Measurements from ENCODE around the gene SNX10. TPM values are rescaled to one million over a fixed set of nuclear protein-coding genes. Genes with fewer than 3 reads are reported as not detected.

The SNX10 gene
- total RNA-seq, 4 donors from 2014 or later, result 1.5 to 5.9 (median 3.1) TPM; not detected in 1

DNA sequence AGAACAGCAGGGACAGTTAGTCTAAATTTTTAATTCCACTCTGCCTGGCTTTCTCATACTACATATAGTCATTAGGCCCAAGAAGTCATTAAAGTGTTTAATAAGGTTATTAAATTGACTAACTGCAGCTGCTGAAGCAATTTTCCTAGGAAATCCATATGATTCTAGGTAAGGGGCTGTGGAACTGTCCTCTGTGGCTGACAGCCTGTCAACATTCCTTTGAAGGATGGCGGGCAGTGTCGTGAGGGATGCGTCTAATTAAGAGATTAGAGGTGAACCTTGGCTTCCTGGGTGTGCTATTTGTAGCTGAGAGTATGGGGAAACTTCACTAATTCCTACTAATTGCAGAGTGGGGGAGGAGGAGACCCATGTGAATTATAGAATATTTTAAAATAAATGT lies 64.6 kb downstream of the SNX10 start:
- WGBS, 2 donors (ENCODE audit: low coverage in 1 of 2), result 96 to 100% methylated on average over 3 of the region's 3 CpGs
- in situ Hi-C loops (cut with MboI; ENCODE audit: low pct_ligation_motif_present in 1 of 4, low pct_unique_long_range_greater_than_20kb in 1 of 4, low sequenced_read_pairs in 3 of 4) (loop anchor here in 2 of 4 donors (25.0 kb wide), 2 partner anchors 506 to 806 kb away; partner anchors contain the start of genes HOXA10 (in 1 of the 2), HOXA3 (in 1 of the 2), HOXA7 (in 1 of the 2) and HOXA9 (in 1 of the 2)), intact Hi-C loops (cut with DNase I; ENCODE audit: low total_unique reads) (no loop called here)
- H3K4me3 ChIP-seq, result no peak overlapping the region
- no peak for DNase-seq
- no peaks in the 10 kb centered on the region for H3K9me3 ChIP-seq
- no peaks in the 10 kb centered on the region for H3K36me3 ChIP-seq
- H3K27me3 ChIP-seq, result no peaks in the 10 kb centered on the region
- H3K27ac ChIP-seq, result no peak overlapping the region
- TF ChIP-seq POLR2AphosphoS5 (IDR thresholded peaks at IDR 0.05) (no peak), POLR2A (IDR thresholded peaks at IDR 0.05) (no peak)
- no peaks in the 10 kb centered on the region for H3K4me1 ChIP-seq

DNA sequence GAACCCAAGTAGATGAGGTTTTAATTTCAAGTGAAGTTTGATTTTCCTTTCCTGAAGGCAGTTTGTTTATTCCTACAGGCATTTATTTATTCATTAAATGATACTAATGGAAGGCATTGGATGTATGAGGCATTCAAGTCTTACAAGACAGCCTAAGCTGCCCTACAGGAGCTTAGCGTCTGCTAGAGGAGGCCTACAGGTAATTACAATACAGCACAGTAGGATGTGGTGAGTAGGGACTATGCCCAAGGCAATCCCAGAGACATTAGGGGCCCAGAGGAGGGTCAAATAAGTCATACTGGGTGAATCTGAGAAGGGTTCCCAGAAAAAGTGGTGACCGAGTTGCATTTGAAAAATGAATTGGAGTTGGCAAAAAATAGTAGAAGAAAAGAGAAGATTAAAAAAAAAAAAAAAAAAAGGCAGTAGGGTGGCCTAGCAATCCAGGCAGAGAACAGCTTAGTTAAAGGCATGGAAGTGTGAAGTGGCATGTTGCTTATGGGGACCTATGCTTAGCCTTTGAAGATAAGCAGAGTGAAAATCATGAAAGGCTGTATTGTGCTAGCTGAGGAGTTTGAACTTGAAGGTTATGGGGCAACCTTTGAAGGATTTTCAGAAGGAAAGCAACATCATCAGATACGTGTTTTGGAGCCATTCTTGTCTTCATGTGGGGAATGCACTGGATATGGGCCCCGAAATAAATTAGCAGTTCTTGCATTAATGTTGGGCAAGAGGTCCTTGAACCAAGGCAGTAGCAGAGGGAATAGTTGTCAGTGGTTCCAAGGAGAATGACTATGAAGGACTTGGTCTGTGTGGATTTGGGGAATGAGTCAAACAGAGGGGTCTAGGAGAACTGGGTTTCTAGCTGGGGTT lies 65.5 kb downstream of the SNX10 start:
- DNase-seq, result no peak
- no peak overlapping the region for H3K27ac ChIP-seq
- 69 to 86% methylated on average over 2 to 4 of the region's 4 CpGs for WGBS, 2 donors (ENCODE audit: low coverage in 1 of 2)
- TF ChIP-seq CTCF (IDR thresholded peaks at IDR 0.05) (no peak), POLR2A (IDR thresholded peaks at IDR 0.05) (no peak), POLR2AphosphoS5 (IDR thresholded peaks at IDR 0.05) (no peak), EP300 (IDR thresholded peaks at IDR 0.05; ENCODE audit: low read depth) (no peak)
- H3K9me3 ChIP-seq, result no peaks in the 10 kb centered on the region
- intact Hi-C loops (cut with DNase I; ENCODE audit: low total_unique reads), result no loop called here
- no peak overlapping the region for H3K4me3 ChIP-seq
- H3K27me3 ChIP-seq, result no peaks in the 10 kb centered on the region
- in situ Hi-C loops (cut with MboI; ENCODE audit: low pct_ligation_motif_present in 1 of 4, low pct_unique_long_range_greater_than_20kb in 1 of 4, low sequenced_read_pairs in 3 of 4), result loop anchor here in 2 of 4 donors (25.0 kb wide), 2 partner anchors 505 to 805 kb away; partner anchors contain the start of genes HOXA10 (in 1 of the 2), HOXA3 (in 1 of the 2), HOXA7 (in 1 of the 2) and HOXA9 (in 1 of the 2)
- H3K4me1 ChIP-seq, result no peaks in the 10 kb centered on the region
- no peaks in the 10 kb centered on the region for H3K36me3 ChIP-seq

DNA sequence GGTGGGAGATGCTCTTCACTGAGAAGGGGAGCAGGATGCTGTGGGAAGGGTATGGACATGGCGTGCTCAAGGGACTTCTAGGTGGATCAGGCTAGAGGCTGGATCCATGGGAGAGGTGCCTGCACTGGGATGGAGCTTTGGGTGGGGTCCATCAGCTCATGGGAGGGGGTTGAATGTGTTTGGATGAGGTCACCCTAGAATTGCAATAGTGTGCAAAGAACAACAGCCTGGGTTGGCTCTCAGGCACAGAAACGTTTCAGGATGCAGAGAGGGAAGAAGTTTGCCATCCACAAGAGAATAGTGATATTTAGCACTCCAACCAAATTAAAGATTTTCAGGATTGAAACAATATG lies 66.1 kb downstream of the SNX10 start:
- no peak for DNase-seq
- TF ChIP-seq EP300 (IDR thresholded peaks at IDR 0.05; ENCODE audit: low read depth), result no peak
- Histone ChIP-seq H3K27me3 (no peaks in the 10 kb centered on the region), H3K4me1 (no peaks in the 10 kb centered on the region), H3K27ac (no peak overlapping the region), H3K9me3 (no peaks in the 10 kb centered on the region), H3K36me3 (no peaks in the 10 kb centered on the region), H3K4me3 (no peak overlapping the region)
- WGBS, 2 donors (ENCODE audit: low coverage in 1 of 2), result 80 to 100% methylated on average over 2 of the region's 2 CpGs
- intact Hi-C loops (cut with DNase I; ENCODE audit: low total_unique reads), result no loop called here
- in situ Hi-C loops (cut with MboI; ENCODE audit: low pct_ligation_motif_present in 1 of 4, low pct_unique_long_range_greater_than_20kb in 1 of 4, low sequenced_read_pairs in 3 of 4), result loop anchor here in 2 of 4 donors (25.0 kb wide), 2 partner anchors 505 to 805 kb away; partner anchors contain the start of genes HOXA10 (in 1 of the 2), HOXA3 (in 1 of the 2), HOXA7 (in 1 of the 2) and HOXA9 (in 1 of the 2)

DNA sequence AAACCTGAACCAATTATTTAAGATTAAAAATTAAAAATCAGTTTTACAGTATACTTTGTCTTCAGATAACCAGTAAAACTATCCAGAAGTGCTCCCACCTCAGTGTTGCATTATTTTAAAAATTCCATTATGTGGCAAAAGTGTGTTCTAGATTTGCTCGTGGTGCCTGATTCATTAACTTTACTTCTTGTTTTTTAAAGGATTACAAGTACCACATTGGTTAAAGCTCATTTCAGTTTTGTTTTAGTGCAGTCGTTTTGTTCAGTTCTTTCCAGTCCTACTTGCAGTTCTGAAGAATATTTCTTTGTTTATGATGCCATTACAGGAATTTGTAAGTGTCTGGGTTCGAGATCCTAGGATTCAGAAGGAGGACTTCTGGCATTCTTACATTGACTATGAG lies 69.0 kb downstream of the SNX10 start:
- Histone ChIP-seq H3K27ac (no peak overlapping the region), H3K4me3 (no peak overlapping the region), H3K27me3 (no peaks in the 10 kb centered on the region), H3K9me3 (no peaks in the 10 kb centered on the region), H3K36me3 (no peaks in the 10 kb centered on the region), H3K4me1 (peaks cover 0 to 5% (median 3%) of the 10 kb centered on the region in 4 donors)
- in situ Hi-C loops (cut with MboI; ENCODE audit: low pct_ligation_motif_present in 1 of 4, low pct_unique_long_range_greater_than_20kb in 1 of 4, low sequenced_read_pairs in 3 of 4), result loop anchor here in 3 of 4 donors (10.0 to 25.0 kb wide), 7 partner anchors 266 to 802 kb away; partner anchors contain the start of genes HOXA3 (in 2 of the 3), HOXA7 (in 2 of the 3), HOXA10 (in 1 of the 3) and HOXA9 (in 1 of the 3)
- 70 to 74% methylated on average over 3 of the region's 3 CpGs for WGBS, 2 donors (ENCODE audit: low coverage in 1 of 2)
- TF ChIP-seq POLR2A (IDR thresholded peaks at IDR 0.05), result no peak
- DNase-seq, result no peak
- intact Hi-C loops (cut with DNase I; ENCODE audit: low total_unique reads), result loop anchor here (10.0 kb wide), 2 partner anchors 156 to 266 kb away; partner anchors contain the start of genes CBX3 and HNRNPA2B1

- H3K9me3 ChIP-seq, result no peaks in the 10 kb centered on the region
- TF ChIP-seq EP300 (IDR thresholded peaks at IDR 0.05; ENCODE audit: low read depth) (no peak), POLR2A (IDR thresholded peaks at IDR 0.05) (no peak), CTCF (IDR thresholded peaks at IDR 0.05) (no peak), POLR2AphosphoS5 (IDR thresholded peaks at IDR 0.05) (no peak)
- 84 to 85% methylated on average over 2 to 3 of the region's 3 CpGs for WGBS, 2 donors (ENCODE audit: low coverage in 1 of 2)
- intact Hi-C loops (cut with DNase I; ENCODE audit: low total_unique reads), result loop anchor here (10.0 kb wide), 2 partner anchors 157 to 267 kb away; partner anchors contain the start of genes CBX3 and HNRNPA2B1
- H3K36me3 ChIP-seq, result no peaks in the 10 kb centered on the region
- H3K4me3 ChIP-seq, result no peak overlapping the region
- in situ Hi-C loops (cut with MboI; ENCODE audit: low pct_ligation_motif_present in 1 of 4, low pct_unique_long_range_greater_than_20kb in 1 of 4, low sequenced_read_pairs in 3 of 4), result loop anchor here in 3 of 4 donors (10.0 to 25.0 kb wide), 7 partner anchors 267 to 801 kb away; partner anchors contain the start of genes HOXA3 (in 2 of the 3), HOXA7 (in 2 of the 3), HOXA10 (in 1 of the 3) and HOXA9 (in 1 of the 3)
- DNase-seq, result no peak
- peaks cover 0 to 5% (median 3%) of the 10 kb centered on the region in 4 donors for H3K4me1 ChIP-seq
- H3K27me3 ChIP-seq, result no peaks in the 10 kb centered on the region
- no peak overlapping the region for H3K27ac ChIP-seq
Measured at GRCh38 chr7:26361637-26362036, 70.0 kb downstream of the SNX10 start.
